Measurements from ENCODE around the gene RBM39. TPM values are rescaled to one million over a fixed set of nuclear protein-coding genes. Genes with fewer than 3 reads are reported as not detected.

Gene RBM39
- total RNA-seq, 2 experiments from 2014 or later, result 317 to 321 TPM

DNA sequence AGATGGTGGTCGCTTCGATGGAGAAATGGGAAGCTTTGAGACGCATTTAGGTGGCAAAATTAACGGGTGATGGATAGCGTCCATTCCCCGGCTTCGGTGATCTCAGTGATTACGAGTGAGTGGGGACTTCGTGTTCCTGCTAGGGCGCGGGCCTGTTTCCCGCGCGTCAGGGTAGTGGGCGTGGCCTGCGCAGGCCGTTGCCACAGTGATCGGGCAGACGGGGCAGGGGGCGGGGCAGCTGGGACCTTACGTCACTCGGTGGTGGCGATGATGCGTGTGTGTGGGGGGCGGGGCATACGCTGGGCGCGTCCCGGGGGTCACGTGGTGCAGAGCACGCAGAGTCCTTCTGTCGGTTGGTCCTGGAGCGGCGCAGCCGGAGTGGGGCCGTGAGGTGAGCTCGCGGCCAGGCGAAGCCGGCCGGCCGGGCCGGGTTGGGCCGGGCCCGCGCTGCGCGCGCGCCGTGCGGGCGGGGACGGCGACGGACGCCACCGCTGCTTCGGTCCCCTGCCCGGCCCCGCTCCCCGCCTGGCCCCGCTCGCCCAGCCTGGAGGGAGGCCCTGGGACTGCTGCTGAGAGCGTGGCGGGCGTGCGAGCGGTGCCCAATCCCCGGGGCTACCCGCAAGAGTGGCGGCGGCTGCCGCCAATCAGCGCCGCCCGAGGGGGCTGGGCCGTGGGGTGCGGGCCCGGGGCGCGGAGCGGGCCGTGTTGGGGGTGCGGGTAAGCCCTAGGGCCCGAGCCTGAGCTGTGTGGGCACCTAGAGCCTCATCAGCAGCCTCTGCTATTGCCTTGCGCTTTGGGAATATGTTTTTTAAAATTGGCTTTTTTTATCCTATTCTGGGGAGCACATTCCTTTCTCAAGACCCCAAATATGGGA, 29.9 kb upstream of the RBM39 start, which contains the start of gene PHF20:
TSS of gene PHF20 (plus strand) at position 327 of the 874 bp plus-strand sequence. CDS start 29,508 bp downstream, outside the sequence.
- Mint-ChIP-seq H3K27me3 (no peaks in the 10 kb centered on the region), H3K4me3 (peak within 1 kb of the TSS; percentile 79), H3K27ac (peak within 1 kb of the TSS; percentile 90), H3K4me1 (ENCODE audit: low read depth) (peaks cover 68% of the 10 kb centered on the region), H3K36me3 (ENCODE audit: low read depth) (peaks cover 30% of the 10 kb centered on the region), H3K9me3 (peaks cover 6% of the 10 kb centered on the region)
- TF ChIP-seq, protein P1, sequence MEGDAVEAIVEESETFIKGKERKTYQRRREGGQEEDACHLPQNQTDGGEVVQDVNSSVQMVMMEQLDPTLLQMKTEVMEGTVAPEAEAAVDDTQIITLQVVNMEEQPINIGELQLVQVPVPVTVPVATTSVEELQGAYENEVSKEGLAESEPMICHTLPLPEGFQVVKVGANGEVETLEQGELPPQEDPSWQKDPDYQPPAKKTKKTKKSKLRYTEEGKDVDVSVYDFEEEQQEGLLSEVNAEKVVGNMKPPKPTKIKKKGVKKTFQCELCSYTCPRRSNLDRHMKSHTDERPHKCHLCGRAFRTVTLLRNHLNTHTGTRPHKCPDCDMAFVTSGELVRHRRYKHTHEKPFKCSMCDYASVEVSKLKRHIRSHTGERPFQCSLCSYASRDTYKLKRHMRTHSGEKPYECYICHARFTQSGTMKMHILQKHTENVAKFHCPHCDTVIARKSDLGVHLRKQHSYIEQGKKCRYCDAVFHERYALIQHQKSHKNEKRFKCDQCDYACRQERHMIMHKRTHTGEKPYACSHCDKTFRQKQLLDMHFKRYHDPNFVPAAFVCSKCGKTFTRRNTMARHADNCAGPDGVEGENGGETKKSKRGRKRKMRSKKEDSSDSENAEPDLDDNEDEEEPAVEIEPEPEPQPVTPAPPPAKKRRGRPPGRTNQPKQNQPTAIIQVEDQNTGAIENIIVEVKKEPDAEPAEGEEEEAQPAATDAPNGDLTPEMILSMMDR (IDR thresholded peaks at IDR 0.05), result no peak
- peak; percentile 89 for ATAC-seq
- POLR2A ChIA-PET, result interaction anchor here (0.7 to 16.3 kb wide), 15 partner anchors 14 to 182 kb away, joined by 3 to 339 read pairs (median 4); partner anchors contain the start of genes CPNE1, RBM12, RBM39 and SCAND1
- DNase-seq, result peak; percentile 100
- intact Hi-C loops (cut with micrococcal nuclease), result no loop called here
- CTCF ChIA-PET, result interaction anchor here (1.0 to 1.9 kb wide), 7 partner anchors 8 to 183 kb away, joined by 3 to 12 read pairs (median 3); partner anchors contain the start of genes RBM39 and SCAND1

DNA sequence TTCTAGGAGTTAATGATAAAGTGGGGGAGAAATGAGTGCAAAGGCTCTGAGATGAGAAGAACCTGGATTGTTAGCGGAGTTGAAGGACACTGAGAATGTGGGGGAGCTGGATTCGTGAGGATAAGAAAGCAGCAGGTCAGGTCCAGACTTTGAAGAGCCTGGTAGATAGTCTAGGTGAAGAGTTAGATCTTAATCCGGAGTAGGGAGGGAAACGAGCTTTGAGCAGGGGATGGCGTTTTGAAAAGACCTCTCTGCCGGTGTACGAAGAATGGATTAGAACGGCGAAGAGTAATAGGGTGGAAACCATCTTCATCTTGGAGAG, 29.3 kb upstream of the RBM39 start:
- no peaks in the 10 kb centered on the region for H3K27me3 Mint-ChIP-seq
- H3K36me3 Mint-ChIP-seq (ENCODE audit: low read depth), result peaks cover 25% of the 10 kb centered on the region
- intact Hi-C loops (cut with micrococcal nuclease), result no loop called here
- ATAC-seq (no peak), DNase-seq (no peak)
- POLR2A ChIA-PET, result interaction anchor here (0.7 to 16.3 kb wide), 11 partner anchors 15 to 183 kb away, joined by 3 to 339 read pairs (median 6); partner anchors contain the start of genes CPNE1, RBM12, RBM39 and SCAND1
- CTCF ChIA-PET, result interaction anchor here (1.0 to 1.9 kb wide), 7 partner anchors 8 to 183 kb away, joined by 3 to 12 read pairs (median 3); partner anchors contain the start of genes RBM39 and SCAND1
- peaks cover 63% of the 10 kb centered on the region for H3K4me1 Mint-ChIP-seq (ENCODE audit: low read depth)
- peak overlapping the region; percentile 51 for H3K4me3 Mint-ChIP-seq
- peaks cover 6% of the 10 kb centered on the region for H3K9me3 Mint-ChIP-seq
- TF ChIP-seq, protein P1 (IDR thresholded peaks at IDR 0.05), result no peak
- peak overlapping the region; percentile 89 for H3K27ac Mint-ChIP-seq

DNA sequence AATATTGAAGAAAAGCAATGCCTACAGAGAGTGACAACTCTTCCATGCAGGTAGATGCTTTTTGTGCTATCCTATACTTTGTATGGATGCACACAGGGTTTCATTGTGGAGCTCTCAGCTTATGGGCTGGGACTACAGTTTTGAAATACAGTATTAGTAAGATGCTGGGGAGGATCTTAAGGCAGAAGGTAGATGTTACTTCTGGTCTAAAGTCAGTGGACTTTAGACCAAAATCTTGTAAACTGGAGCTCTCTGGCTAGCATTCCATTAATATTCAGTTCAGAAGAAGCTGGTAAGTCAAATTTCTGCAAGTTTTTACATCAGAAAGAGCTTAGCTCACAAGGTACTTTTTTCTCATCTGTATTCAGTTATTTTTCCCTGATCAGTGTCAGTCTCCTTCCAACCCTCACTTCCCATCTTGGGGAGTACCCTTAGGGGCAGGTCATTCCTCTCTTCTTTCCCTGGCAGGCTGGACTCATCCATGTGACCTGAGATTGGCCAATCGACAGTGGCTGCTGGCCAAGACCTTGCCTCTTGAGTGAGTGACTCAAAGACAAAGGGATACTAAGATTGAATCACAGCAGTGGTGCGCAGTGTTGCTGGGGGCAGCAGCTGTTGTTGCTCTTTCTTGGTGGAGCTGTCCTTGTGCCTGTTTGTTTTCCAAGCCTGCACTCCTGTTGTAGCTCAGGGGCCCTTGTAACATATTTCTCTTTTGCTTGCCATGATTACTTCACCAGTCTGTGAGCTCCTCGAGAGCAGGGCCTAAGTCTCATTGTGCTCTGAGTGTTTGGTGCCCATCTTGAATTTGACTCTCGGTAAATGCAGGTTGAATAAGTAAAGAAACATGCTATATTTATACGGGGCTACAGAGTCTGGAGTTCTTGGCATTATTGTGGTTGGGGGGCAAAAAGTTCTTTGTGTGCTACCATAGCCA, 26.9 kb upstream of the RBM39 start:
- Mint-ChIP-seq H3K27ac (peak overlapping the region; percentile 100), H3K4me1 (ENCODE audit: low read depth) (peaks cover 46% of the 10 kb centered on the region), H3K9me3 (peaks cover 6% of the 10 kb centered on the region), H3K36me3 (ENCODE audit: low read depth) (peaks cover 15% of the 10 kb centered on the region), H3K27me3 (no peaks in the 10 kb centered on the region), H3K4me3 (no peak overlapping the region)
- intact Hi-C loops (cut with micrococcal nuclease), result loop anchor here (2.0 kb wide), 1 partner anchor 26 kb away; the partner anchor contains the start of gene RBM39
- ATAC-seq, result peak; percentile 29
- TF ChIP-seq, protein P1 (IDR thresholded peaks at IDR 0.05), result no peak
- ChIA-PET POLR2A (interaction anchor here (0.6 to 16.3 kb wide), 7 partner anchors 12 to 269 kb away, joined by 3 to 339 read pairs (median 4); partner anchors contain the start of genes CPNE1, RBM12 and RBM39), CTCF (interaction anchor here (1.4 to 2.5 kb wide), 5 partner anchors 24 to 185 kb away, joined by 3 to 12 read pairs (median 5); partner anchors contain the start of genes RBM39 and SCAND1)
- DNase-seq, result peak; percentile 77

DNA sequence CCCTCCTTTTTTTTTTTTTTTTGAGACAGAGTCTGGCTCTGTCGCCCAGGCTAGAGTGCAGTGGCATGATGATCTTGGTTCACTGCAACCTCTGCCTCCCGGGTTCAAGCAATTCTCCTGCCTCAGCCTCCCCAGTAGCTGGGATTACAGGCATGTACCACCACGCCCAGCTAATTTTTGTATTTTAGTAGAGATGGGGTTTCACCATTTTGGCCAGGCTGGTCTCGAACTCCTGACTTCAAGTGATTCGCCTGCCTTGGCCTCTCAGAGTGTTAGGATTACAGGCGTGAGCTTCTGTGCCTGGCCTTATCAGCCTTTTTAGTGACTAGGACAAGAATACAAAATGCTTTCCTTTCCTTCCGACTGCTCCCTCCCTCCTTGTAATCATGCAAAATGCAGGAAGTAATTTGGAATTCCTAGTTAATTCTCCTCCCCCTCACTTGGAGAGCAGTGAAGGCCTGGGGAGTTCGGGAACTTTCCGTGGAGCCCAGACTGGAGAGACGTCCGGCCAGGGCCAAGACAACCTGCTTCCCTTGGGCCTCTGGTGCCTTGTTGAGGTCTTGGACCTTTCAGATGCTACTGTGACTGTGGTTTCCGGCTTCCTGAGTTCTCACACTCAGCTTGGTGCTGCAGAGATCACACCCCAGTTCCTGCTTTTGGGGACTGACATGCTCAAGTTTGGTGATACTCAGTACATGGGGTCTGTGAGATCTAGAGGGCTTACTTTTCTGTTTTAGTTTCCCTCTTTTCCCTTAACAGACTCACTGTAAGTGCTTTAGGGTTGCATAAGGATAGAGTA, 25.8 kb upstream of the RBM39 start:
- TF ChIP-seq, protein P1 (IDR thresholded peaks at IDR 0.05), result no peak
- Mint-ChIP-seq H3K9me3 (peaks cover 6% of the 10 kb centered on the region), H3K36me3 (ENCODE audit: low read depth) (peaks cover 5% of the 10 kb centered on the region), H3K4me1 (ENCODE audit: low read depth) (peaks cover 37% of the 10 kb centered on the region), H3K27me3 (no peaks in the 10 kb centered on the region), H3K27ac (peak overlapping the region; percentile 100), H3K4me3 (peak overlapping the region; percentile 78)
- ChIA-PET CTCF (interaction anchor here (1.4 to 2.5 kb wide), 5 partner anchors 23 to 186 kb away, joined by 3 to 12 read pairs (median 5); partner anchors contain the start of genes RBM39 and SCAND1), POLR2A (interaction anchor here (1.2 to 16.3 kb wide), 6 partner anchors 13 to 151 kb away, joined by 3 to 339 read pairs (median 5); partner anchors contain the start of genes CPNE1, RBM12 and RBM39)
- DNase-seq, result peak; percentile 79
- intact Hi-C loops (cut with micrococcal nuclease), result loop anchor here (2.0 kb wide), 1 partner anchor 25 kb away; the partner anchor contains the start of gene RBM39
- ATAC-seq, result peak; percentile 31

Data from activated CD8-positive, alpha-beta T cell treated with anti-CD3 and anti-CD28 coated beads for 36 hours (primary cell).